HEK293T (cell line): ENCODE measurements around the gene GNGT2.

Experiments
- CTCF ChIA-PET: fragments of 350-600 bp; formaldehyde crosslinking; extraction: SDS; loops from one replicate; lab custom pipeline; 2021; ENCODE audit warnings: antibody characterized with exemption, inconsistent platforms; lab: Yijun Ruan, JAX
- POLR2A ChIA-PET: fragments of 350-600 bp; formaldehyde crosslinking; extraction: SDS; loops from one replicate; lab custom pipeline; 2020; ENCODE audit warnings: antibody characterized with exemption, inconsistent platforms; lab: Yijun Ruan, JAX
- DNase-seq: peaks from one replicate; pipeline ENCODE4 v3.0.0; 2012; ENCODE audit warnings: mixed read lengths; ENCODE audit errors: extremely low spot score
- ARNT ChIP-seq: fragments of 450-650 bp; IDR thresholded peaks from 2 replicates; pipeline ENCODE4 v1.6.1; 2017; ENCODE audit warnings: mild to moderate bottlenecking
- BHLHE40 ChIP-seq: fragments of 450-650 bp; IDR thresholded peaks from 2 replicates; pipeline ENCODE4 v1.6.1; 2016; ENCODE audit warnings: mild to moderate bottlenecking, moderate library complexity, borderline replicate concordance
- CTBP1 ChIP-seq: fragments of 450-650 bp; IDR thresholded peaks from 2 replicates; pipeline ENCODE4 v1.6.1; 2016; ENCODE audit warnings: borderline replicate concordance
- ELF4 ChIP-seq: fragments of 450-650 bp; IDR thresholded peaks from 2 replicates; pipeline ENCODE4 v1.6.1; 2017; ENCODE audit warnings: antibody characterized with exemption
- FOXA1 ChIP-seq: fragments of 450-650 bp; IDR thresholded peaks from 2 replicates; pipeline ENCODE4 v1.6.1; 2016; ENCODE audit warnings: mild to moderate bottlenecking
- FOXK2 ChIP-seq: fragments of 450-650 bp; IDR thresholded peaks from 2 replicates; pipeline ENCODE4 v1.6.1; 2016; ENCODE audit warnings: mild to moderate bottlenecking
- FOXM1 ChIP-seq: fragments of 450-650 bp; IDR thresholded peaks from 2 replicates; pipeline ENCODE4 v1.6.1; 2017; ENCODE audit warnings: mild to moderate bottlenecking, borderline replicate concordance
- HDGF ChIP-seq: fragments of 450-650 bp; IDR thresholded peaks from 2 replicates; pipeline ENCODE4 v1.6.1; 2017; ENCODE audit warnings: antibody characterized with exemption, borderline replicate concordance
- L3MBTL2 ChIP-seq: fragments of 450-650 bp; conservative IDR thresholded peaks from 2 replicates; pipeline ENCODE4 v1.6.1; 2016; ENCODE audit warnings: mild to moderate bottlenecking
- LEF1 ChIP-seq: fragments of 450-650 bp; IDR thresholded peaks from 2 replicates; pipeline ENCODE4 v1.6.1; 2017; ENCODE audit warnings: mild to moderate bottlenecking, borderline replicate concordance
- NFRKB ChIP-seq: fragments of 450-650 bp; IDR thresholded peaks from 2 replicates; pipeline ENCODE4 v1.6.1; 2016; ENCODE audit warnings: mild to moderate bottlenecking, moderate library complexity
- SP1 ChIP-seq: fragments of 450-650 bp; IDR thresholded peaks from 2 replicates; pipeline ENCODE4 v1.6.1; 2017
- SUZ12 ChIP-seq: fragments of 450-650 bp; IDR thresholded peaks from 2 replicates; pipeline ENCODE4 v1.6.1; 2016; ENCODE audit warnings: mild to moderate bottlenecking
- TARDBP ChIP-seq: fragments of 450-650 bp; IDR thresholded peaks from 2 replicates; pipeline ENCODE4 v1.6.1; 2016
- ZNF384 ChIP-seq: fragments of 450-650 bp; IDR thresholded peaks from 2 replicates; pipeline ENCODE4 v1.6.1; 2016
- TF ChIP-seq, protein P1 (sequence below): fragments of 450-650 bp; IDR thresholded peaks from 2 replicates; pipeline ENCODE4 v1.6.1; 2016

The GNGT2 gene

DNA sequence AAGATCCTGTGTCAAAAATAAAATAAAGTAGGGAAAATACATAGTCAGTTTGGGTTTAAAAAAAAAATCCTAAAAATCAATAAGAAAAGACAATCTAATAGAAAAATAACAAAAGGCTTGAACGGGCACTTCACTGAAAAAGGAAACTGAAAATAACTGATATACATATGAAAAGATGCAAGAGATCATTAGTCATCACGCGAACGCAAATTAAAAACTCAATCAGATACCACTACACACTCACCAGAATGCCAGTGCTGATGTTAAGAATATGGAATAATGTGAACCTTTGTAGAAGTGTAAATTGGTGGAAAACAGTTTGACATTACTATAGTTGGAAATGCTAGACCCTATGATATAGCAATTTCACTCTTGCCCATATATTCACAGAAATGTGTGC is 14.6 kb downstream of the GNGT2 start:
- no peak for TF ChIP-seq ZNF384
- TF ChIP-seq SUZ12: no peak
- no peak for TF ChIP-seq TARDBP
- TF ChIP-seq, protein P1, sequence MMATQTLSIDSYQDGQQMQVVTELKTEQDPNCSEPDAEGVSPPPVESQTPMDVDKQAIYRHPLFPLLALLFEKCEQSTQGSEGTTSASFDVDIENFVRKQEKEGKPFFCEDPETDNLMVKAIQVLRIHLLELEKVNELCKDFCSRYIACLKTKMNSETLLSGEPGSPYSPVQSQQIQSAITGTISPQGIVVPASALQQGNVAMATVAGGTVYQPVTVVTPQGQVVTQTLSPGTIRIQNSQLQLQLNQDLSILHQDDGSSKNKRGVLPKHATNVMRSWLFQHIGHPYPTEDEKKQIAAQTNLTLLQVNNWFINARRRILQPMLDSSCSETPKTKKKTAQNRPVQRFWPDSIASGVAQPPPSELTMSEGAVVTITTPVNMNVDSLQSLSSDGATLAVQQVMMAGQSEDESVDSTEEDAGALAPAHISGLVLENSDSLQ: no peak
- no peak for TF ChIP-seq FOXA1
- TF ChIP-seq ELF4: no peak
- DNase-seq: no peak
- ChIA-PET POLR2A (no interaction called here), CTCF (no interaction called here)

DNA sequence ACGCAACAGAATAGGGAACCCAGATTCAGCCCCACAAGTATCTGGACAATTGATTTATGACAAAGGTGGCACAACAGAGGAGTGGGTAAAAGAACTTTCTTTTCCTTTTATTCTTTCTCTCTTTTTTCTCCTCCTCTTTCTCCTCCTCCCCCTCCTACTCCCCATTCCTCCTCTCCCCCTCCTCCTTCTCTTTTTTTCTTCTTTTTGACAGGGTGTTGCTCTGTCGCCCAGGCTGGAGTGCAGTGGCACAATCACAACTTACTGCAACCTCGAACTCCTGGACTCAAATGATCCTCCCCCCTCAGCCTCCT is 16.1 kb downstream of the GNGT2 start:
- no peak for DNase-seq
- CTCF ChIA-PET: no interaction called here
- TF ChIP-seq CTBP1 (no peak), FOXK2 (no peak), FOXM1 (no peak), HDGF (no peak), FOXA1 (no peak)
- TF ChIP-seq, protein P1: no peak
- POLR2A ChIA-PET: interaction anchor here (0.9 to 3.5 kb wide), 4 partner anchors 18 to 232 kb away, joined by 3 to 12 read pairs (median 4); no protein-coding TSS in a partner anchor

DNA sequence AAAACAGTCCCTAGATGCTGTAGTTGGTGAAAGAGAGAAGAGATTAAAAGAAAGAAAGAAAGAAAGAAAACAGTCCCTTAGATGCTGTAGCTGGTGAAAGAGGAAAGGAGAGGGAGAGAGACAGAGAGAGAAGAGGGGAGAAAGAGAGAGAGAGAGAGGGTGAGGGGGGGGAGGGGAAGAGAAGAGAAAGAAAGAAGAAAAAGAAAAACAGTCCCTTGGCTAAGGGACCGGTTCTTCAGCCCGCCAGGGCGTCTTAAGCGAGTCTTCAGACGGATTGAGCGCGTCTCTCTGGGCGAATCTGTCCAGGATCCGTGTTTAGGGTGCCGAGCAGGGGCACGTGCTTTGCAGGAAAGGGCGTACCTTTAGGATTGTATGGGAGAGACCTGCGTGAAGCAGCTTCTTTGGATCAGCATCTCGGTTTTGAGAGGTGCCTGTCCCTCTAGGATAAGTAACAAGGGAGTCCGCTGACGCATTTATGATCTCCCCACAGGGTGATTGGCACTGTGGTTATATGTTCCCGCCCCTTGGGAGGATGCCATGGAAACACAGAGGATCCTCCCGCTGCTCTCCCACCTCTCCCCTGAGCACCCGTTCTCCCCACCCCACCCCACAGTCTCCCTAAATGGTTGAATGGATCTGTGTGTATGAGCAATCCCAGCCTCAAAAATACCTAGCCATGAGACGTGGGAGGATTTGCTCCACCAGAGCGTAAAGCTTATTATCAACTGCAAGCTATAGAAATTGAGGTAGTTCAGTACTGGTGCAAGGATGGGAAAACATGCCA is 16.7 kb downstream of the GNGT2 start:
- TF ChIP-seq ZNF384 (peak; percentile 82; the same call in 1 of the 2 replicates), NFRKB (no peak), CTBP1 (peak; percentile 33; the same call in 1 of the 2 replicates), ELF4 (no peak), L3MBTL2 (peak; percentile 80), SP1 (no peak), LEF1 (no peak), ARNT (no peak)
- TF ChIP-seq, protein P1: peak; percentile 96
- ChIA-PET POLR2A (interaction anchor here (0.9 to 3.5 kb wide), 6 partner anchors 11 to 232 kb away, joined by 3 to 12 read pairs (median 4); no protein-coding TSS in a partner anchor), CTCF (no interaction called here)
- DNase-seq: peak; percentile 61

DNA sequence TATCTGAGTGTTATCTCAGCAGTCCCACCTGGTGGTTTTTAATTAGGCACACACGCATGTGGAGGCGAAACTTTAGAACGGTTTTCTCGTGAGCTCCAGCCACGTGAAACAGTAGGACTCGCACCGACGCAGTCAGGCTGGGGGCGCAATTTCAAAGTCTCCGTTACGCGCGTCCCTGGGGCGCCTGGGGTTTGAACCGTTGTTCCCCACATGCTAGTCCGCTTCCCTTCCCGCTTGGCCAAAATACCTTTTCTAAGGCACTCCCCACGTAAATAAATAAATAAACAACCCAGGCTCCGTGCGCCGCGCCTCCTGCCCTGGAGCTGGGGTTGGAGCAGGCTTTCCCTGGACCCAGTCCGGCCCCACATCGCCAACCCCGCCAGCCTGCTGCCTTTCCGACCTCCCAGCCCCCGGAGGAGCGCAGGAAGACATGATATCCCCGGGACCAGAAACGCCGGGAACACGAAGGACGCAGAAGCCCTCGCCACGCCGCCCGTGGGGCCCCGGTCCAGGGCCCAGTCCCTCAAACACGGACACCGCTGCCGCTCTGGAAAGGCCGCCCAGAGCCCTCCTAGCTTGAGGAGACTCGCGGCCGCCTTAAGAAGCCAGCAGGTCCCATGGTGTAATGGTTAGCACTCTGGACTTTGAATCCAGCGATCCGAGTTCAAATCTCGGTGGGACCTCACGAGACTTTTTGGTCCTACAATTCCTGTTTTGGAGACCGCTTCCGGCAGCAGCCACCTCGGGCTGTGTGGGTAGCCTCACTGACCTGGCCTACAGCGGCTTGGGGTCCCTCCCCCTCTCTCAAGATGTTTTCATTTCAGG is 18.2 kb downstream of the GNGT2 start:
- POLR2A ChIA-PET: interaction anchor here (0.7 to 3.5 kb wide), 21 partner anchors 9 to 308 kb away, joined by 3 to 22 read pairs (median 4); partner anchors contain the start of gene PHOSPHO1
- CTCF ChIA-PET: interaction anchor here (1.2 kb wide), 2 partner anchors 12 to 13 kb away, joined by 3 to 5 read pairs; no protein-coding TSS in a partner anchor
- DNase-seq: peak; percentile 78
- no peak for TF ChIP-seq NFRKB
- no peak for TF ChIP-seq SP1
- no peak for TF ChIP-seq ARNT
- TF ChIP-seq ZNF384: no peak
- TF ChIP-seq FOXK2: no peak
- TF ChIP-seq, protein P1: no peak
- no peak for TF ChIP-seq HDGF
- no peak for TF ChIP-seq CTBP1
- TF ChIP-seq LEF1: no peak
- TF ChIP-seq BHLHE40: no peak
- TF ChIP-seq TARDBP: peak; percentile 65; the same call in 1 of the 2 replicates
- TF ChIP-seq L3MBTL2: peak; percentile 94
- TF ChIP-seq SUZ12: no peak
- TF ChIP-seq FOXA1: no peak
- TF ChIP-seq FOXM1: peak; percentile 3; the same call in 1 of the 2 replicates
- TF ChIP-seq ELF4: peak; percentile 39; the same call in 1 of the 2 replicates

DNA sequence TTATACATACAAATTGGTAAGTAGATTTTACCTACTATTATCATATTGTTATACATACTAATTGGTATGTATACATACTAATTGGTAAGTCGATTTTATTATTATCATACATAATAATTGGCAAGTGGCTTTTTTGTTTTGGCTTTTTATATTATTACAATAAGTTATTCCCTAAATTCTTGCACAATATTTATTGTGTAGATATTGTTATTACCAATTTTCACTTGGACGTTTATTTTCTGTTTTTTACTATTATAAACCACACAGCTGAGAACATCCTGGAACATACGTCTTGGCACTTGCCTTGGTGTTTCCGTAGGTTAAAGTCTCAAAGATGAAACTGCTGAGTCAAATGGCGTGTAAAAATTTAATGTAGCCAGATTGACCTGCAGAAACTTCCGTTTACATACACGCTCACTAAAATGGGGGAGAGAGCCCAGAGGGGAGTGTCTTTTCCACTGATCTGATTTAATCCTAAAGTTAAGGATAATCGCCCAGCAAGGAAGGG is 18.9 kb downstream of the GNGT2 start:
- TF ChIP-seq SP1: no peak
- TF ChIP-seq TARDBP: no peak
- TF ChIP-seq LEF1: no peak
- no peak for TF ChIP-seq HDGF
- no peak for TF ChIP-seq ELF4
- TF ChIP-seq L3MBTL2: no peak
- TF ChIP-seq CTBP1: no peak
- TF ChIP-seq ZNF384: no peak
- no peak for TF ChIP-seq ARNT
- no peak for TF ChIP-seq FOXK2
- TF ChIP-seq FOXA1: no peak
- TF ChIP-seq NFRKB: no peak
- no peak for TF ChIP-seq SUZ12
- POLR2A ChIA-PET: interaction anchor here (0.7 to 2.3 kb wide), 13 partner anchors 9 to 179 kb away, joined by 3 to 22 read pairs (median 5); partner anchors contain the start of gene PHOSPHO1
- CTCF ChIA-PET: interaction anchor here (1.2 kb wide), 2 partner anchors 11 to 12 kb away, joined by 3 to 5 read pairs; no protein-coding TSS in a partner anchor
- DNase-seq: no peak
